Cardiac fibroblast (primary cell): ENCODE results near the gene ELAC1.
A peak's percentile ranks its signal among the peaks of the same experiment; 100 is the strongest.

ENCODE experiments used
- DNase-seq, 2 donors: peaks; one replicate each; pipeline versions ENCODE4 v3.0.0 to v3.0.0-alpha.2; 2010; ENCODE audit warnings: low read depth in 2 of 2
- H3K4me3 ChIP-seq, 2 donors: replicated peaks in 1 of 2; 1 replicate in 1 of 2; 2 replicates in 1 of 2; pipeline ENCODE4 v1.5.1; 2011; ENCODE audit warnings: low read depth in 2 of 2, low read length in 2 of 2, mild to moderate bottlenecking in 2 of 2, moderate library complexity in 1 of 2
- CTCF ChIP-seq: IDR thresholded peaks from one replicate; pipeline ENCODE4 v1.5.1; 2011; ENCODE audit warnings: low read depth, mild to moderate bottlenecking, low read length, inconsistent platforms

The ELAC1 gene

GRCh38 chr18:51029694-51030536 lies 62.1 kb downstream of the ELAC1 start, which contains the start of gene SMAD4:
TSS of gene SMAD4 (plus strand) at chr18:51030213. CDS start at chr18:51047047, 16,834 bp downstream.
- DNase-seq, result peak; percentile 97 to 98
- H3K4me3 ChIP-seq, result peak within 1 kb of the TSS; percentile 75 to 78
- no peak for TF ChIP-seq CTCF

- peak overlapping the region; percentile 75 to 78 for H3K4me3 ChIP-seq
- DNase-seq, result peak; percentile 51 to 70
- no peak for TF ChIP-seq CTCF
These were observed 62.9 kb downstream of the ELAC1 start for GRCh38 chr18:51030537-51031258.

- DNase-seq, result no peak
- H3K4me3 ChIP-seq, result peak overlapping the region; percentile 6 to 78
- TF ChIP-seq CTCF, result no peak
These were observed 64.4 kb downstream of the ELAC1 start for GRCh38 chr18:51032193-51032592.

- TF ChIP-seq CTCF, result no peak
- H3K4me3 ChIP-seq, result no peak overlapping the region
- no peak for DNase-seq
These were observed 69.4 kb downstream of the ELAC1 start for GRCh38 chr18:51037230-51037629.
